ENCODE results near the gene PAM.

Gene PAM

GRCh38 chr5:102815084-102815483 is 60.0 kb downstream of the PAM start:
- DNase-seq: no peak

GRCh38 chr5:102815540-102816332 is 60.6 kb downstream of the PAM start:
- peak in 1 of 2 donors; percentile 26 for DNase-seq

- peak; percentile 20 to 31 for DNase-seq
Observed at GRCh38 chr5:102818345-102818744, 63.2 kb downstream of the PAM start.

- peak; percentile 5 to 29 for DNase-seq
Observed at GRCh38 chr5:102818934-102819333, 63.8 kb downstream of the PAM start.

- no peak for DNase-seq
Observed at GRCh38 chr5:102819634-102820033, 64.5 kb downstream of the PAM start.

- no peak for DNase-seq
Observed at GRCh38 chr5:102823441-102823874, 68.4 kb downstream of the PAM start.

GRCh38 chr5:102826629-102827028 is 71.5 kb downstream of the PAM start:
- no peak for DNase-seq

GRCh38 chr5:102830241-102830640 is 75.1 kb downstream of the PAM start:
- no peak for DNase-seq

GRCh38 chr5:102832445-102832844 is 77.3 kb downstream of the PAM start:
- DNase-seq: no peak

- DNase-seq: no peak
Observed at GRCh38 chr5:102833146-102833545, 78.0 kb downstream of the PAM start.

GRCh38 chr5:102834438-102834964 is 79.4 kb downstream of the PAM start:
- DNase-seq: no peak

GRCh38 chr5:102835717-102836116 is 80.6 kb downstream of the PAM start:
- DNase-seq: peak in 1 of 2 donors; percentile 51

- no peak for DNase-seq
Observed at GRCh38 chr5:102841021-102841420, 85.9 kb downstream of the PAM start.

GRCh38 chr5:102843997-102844396 is 88.9 kb downstream of the PAM start:
- no peak for DNase-seq

GRCh38 chr5:102845041-102845440 is 89.9 kb downstream of the PAM start:
- DNase-seq: no peak

GRCh38 chr5:102850503-102850902 is 95.4 kb downstream of the PAM start:
- DNase-seq: no peak

- no peak for DNase-seq
Observed at GRCh38 chr5:102853680-102854079, 98.6 kb downstream of the PAM start.

GRCh38 chr5:102855681-102856388 is 100.7 kb downstream of the PAM start:
- DNase-seq: peak; percentile 42 to 70

GRCh38 chr5:102856389-102856777 is 101.3 kb downstream of the PAM start:
- no peak for DNase-seq

- no peak for DNase-seq
Observed at GRCh38 chr5:102857076-102857818, 102.1 kb downstream of the PAM start.

GRCh38 chr5:102858221-102858620 is 103.1 kb downstream of the PAM start:
- DNase-seq: no peak

GRCh38 chr5:102858808-102859207 is 103.7 kb downstream of the PAM start:
- DNase-seq: no peak

GRCh38 chr5:102860035-102860434 is 104.9 kb downstream of the PAM start:
- no peak for DNase-seq

All from inflammatory macrophage (primary cell).